Loucy (cell line): ENCODE results near the gene APOBEC3F.

ENCODE experiments used
- EZH2phosphoT487 ChIP-seq: fragments of 200-600 bp; IDR thresholded peaks from 2 replicates; pipeline ENCODE4 v1.6.1; 2018; ENCODE audit warnings: antibody characterized with exemption, mild to moderate bottlenecking, moderate library complexity, borderline replicate concordance
- TF ChIP-seq, protein P1 (sequence below): fragments of 200-600 bp; sonication (generic); conservative IDR thresholded peaks from 2 replicates; pipeline ENCODE4 v1.5.1; 2014; ENCODE audit warnings: mild to moderate bottlenecking, antibody characterized with exemption, low read length

GRCh38 chr22:39098576-39098975 lies 57.9 kb downstream of the APOBEC3F start:
- TF ChIP-seq, protein P1, sequence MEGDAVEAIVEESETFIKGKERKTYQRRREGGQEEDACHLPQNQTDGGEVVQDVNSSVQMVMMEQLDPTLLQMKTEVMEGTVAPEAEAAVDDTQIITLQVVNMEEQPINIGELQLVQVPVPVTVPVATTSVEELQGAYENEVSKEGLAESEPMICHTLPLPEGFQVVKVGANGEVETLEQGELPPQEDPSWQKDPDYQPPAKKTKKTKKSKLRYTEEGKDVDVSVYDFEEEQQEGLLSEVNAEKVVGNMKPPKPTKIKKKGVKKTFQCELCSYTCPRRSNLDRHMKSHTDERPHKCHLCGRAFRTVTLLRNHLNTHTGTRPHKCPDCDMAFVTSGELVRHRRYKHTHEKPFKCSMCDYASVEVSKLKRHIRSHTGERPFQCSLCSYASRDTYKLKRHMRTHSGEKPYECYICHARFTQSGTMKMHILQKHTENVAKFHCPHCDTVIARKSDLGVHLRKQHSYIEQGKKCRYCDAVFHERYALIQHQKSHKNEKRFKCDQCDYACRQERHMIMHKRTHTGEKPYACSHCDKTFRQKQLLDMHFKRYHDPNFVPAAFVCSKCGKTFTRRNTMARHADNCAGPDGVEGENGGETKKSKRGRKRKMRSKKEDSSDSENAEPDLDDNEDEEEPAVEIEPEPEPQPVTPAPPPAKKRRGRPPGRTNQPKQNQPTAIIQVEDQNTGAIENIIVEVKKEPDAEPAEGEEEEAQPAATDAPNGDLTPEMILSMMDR = no peak
- no peak for TF ChIP-seq EZH2phosphoT487
